Keratinocyte (primary cell): Measurements from ENCODE around the gene GABRB2.

Source experiments
- EZH2 ChIP-seq: IDR thresholded peaks from one replicate; pipeline ENCODE4 v1.6.1; 2012; ENCODE audit warnings: inconsistent platforms, mild to moderate bottlenecking, low read length, moderate library complexity
- TF ChIP-seq, protein P1 (sequence below), 3 experiments: IDR thresholded peaks in 1 of 3; conservative IDR thresholded peaks in 1 of 3; optimal IDR thresholded peaks in 1 of 3; 2 replicates in 2 of 3; 3 replicates in 1 of 3; pipeline versions ENCODE3 to v1.5.1; 2011; ENCODE audit warnings: low read length in 3 of 3, mild to moderate bottlenecking in 3 of 3, moderate library complexity in 2 of 3, control low read depth in 1 of 3, inconsistent platforms in 1 of 3; ENCODE audit not compliant: insufficient read depth in 2 of 3; ENCODE audit errors: extremely low read depth in 1 of 3

DNA sequence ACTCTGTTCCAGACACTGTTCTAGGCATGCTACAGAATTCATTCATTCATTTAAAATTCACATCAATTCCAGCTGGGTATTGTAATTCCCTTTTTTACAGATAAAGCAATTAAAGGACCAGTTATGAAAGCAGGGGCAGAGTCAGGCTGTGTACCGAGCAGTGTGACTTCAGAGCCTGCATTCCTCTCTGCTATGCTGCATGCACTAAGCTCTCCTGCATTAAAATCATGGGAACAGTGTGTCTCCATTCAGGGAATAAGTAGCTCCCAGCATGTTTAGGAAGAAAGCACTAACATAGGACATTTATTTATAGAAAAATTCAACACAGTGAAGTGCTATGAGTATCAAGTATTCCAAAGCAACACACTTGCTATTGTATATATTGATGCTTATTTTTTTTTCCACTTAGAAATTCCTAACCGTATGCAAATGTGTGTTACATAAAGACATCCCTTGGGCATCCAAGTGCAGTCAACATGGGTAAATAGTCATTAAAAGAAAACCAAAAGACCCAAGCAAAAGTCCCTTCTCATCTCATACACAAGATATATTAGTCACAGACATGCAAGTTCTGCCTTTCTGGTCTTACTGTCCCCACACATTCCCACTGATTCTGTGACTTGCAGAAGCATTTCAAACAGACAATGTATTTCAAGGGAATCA, 173.7 kb downstream of the GABRB2 start:
- TF ChIP-seq, protein P1, sequence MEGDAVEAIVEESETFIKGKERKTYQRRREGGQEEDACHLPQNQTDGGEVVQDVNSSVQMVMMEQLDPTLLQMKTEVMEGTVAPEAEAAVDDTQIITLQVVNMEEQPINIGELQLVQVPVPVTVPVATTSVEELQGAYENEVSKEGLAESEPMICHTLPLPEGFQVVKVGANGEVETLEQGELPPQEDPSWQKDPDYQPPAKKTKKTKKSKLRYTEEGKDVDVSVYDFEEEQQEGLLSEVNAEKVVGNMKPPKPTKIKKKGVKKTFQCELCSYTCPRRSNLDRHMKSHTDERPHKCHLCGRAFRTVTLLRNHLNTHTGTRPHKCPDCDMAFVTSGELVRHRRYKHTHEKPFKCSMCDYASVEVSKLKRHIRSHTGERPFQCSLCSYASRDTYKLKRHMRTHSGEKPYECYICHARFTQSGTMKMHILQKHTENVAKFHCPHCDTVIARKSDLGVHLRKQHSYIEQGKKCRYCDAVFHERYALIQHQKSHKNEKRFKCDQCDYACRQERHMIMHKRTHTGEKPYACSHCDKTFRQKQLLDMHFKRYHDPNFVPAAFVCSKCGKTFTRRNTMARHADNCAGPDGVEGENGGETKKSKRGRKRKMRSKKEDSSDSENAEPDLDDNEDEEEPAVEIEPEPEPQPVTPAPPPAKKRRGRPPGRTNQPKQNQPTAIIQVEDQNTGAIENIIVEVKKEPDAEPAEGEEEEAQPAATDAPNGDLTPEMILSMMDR (optimal IDR thresholded peaks at IDR 0.05 in 1 of 3, IDR thresholded peaks at IDR 0.05 in 1 of 3, conservative IDR thresholded peaks at IDR 0.05 in 1 of 3; ENCODE audit: extremely low read depth in 1 of 3, insufficient read depth in 2 of 3, low read length in 3 of 3): no peak
- no peak for TF ChIP-seq EZH2
